ENCODE results near the gene MESP1.

Gene MESP1

GRCh38 chr15:89723031-89723430, 28.0 kb downstream of the MESP1 start:
- DNase-seq (ENCODE audit: low spot score) = no peak

- no peak for DNase-seq (ENCODE audit: low spot score)
Observed at GRCh38 chr15:89714775-89715174, 36.3 kb downstream of the MESP1 start.

DNA sequence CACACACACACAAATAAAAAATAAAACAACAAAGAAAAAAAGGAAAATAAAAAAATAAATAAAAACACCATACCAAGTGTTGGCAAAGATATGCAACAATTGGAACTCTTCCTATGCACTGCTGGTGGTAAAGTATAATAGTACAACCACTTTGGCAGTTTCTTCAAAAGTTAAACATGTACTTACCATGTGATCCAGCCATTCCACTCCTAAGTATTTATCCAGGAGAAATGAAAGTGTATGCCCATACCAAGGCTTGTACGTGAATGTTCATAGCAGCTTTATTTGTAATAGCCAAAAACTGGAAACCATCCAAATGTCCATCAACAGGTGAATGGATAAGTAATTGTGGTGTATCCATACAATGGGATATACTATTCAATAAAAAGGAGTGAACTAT, 43.5 kb downstream of the MESP1 start:
- DNase-seq (ENCODE audit: low spot score) = no peak

GRCh38 chr15:89704411-89704810, 46.6 kb downstream of the MESP1 start:
- DNase-seq (ENCODE audit: low spot score) = no peak
